CD4-positive, alpha-beta T cell (primary cell): ENCODE results near the gene HECTD1. TPM values are rescaled to one million over a fixed set of nuclear protein-coding genes. Genes with fewer than 3 reads are reported as not detected.

Source experiments
- ATAC-seq: fragments of 200-7000 bp; cut with Tn5 transposase; one replicate; pipeline ENCODE4 v1.10.0; 2022; ENCODE audit warnings: mild to moderate bottlenecking; ENCODE audit not compliant: poor library complexity
- CTCF ChIA-PET: fragments of 350-600 bp; sonication (Branson Sonifier 250); formaldehyde crosslinking; loops from one replicate; lab custom pipeline; 2021; ENCODE audit warnings: antibody characterized with exemption, inconsistent platforms; lab: Charles Lee
- POLR2A ChIA-PET: fragments of 350-600 bp; sonication (Branson Sonifier 250); formaldehyde crosslinking; loops from one replicate; lab custom pipeline; 2021; ENCODE audit warnings: antibody characterized with exemption, inconsistent platforms; lab: Charles Lee
- DNase-seq, 14 experiments: peaks; one replicate each; pipeline ENCODE4 v3.0.0-alpha.2; 2013 to 2020; ENCODE audit warnings: mixed read lengths in 2 of 14
- H3K27ac ChIP-seq, 2 donors: one replicate each; pipeline versions ENCODE4 v1.5.1 to v1.7.0; 2013; ENCODE audit warnings: low read length in 2 of 2, low read depth in 1 of 2, mild to moderate bottlenecking in 1 of 2
- H3K27me3 ChIP-seq, 2 experiments: 1 replicate in 1 of 2; 2 replicates in 1 of 2; pipeline versions ENCODE4 v1.6.1 to v1.7.0; 2013; ENCODE audit warnings: low read length in 2 of 2, control low read depth in 1 of 2, mild to moderate bottlenecking in 1 of 2, moderate library complexity in 1 of 2; ENCODE audit not compliant: insufficient read depth in 2 of 2, control insufficient read depth in 1 of 2
- H3K36me3 ChIP-seq: one replicate; pipeline ENCODE4 v1.6.1; 2013; ENCODE audit warnings: low read length, control low read depth; ENCODE audit not compliant: insufficient read depth
- H3K4me1 ChIP-seq: one replicate; pipeline ENCODE4 v1.6.1; 2013; ENCODE audit warnings: low read length, control low read depth; ENCODE audit not compliant: insufficient read depth
- H3K4me3 ChIP-seq: one replicate; pipeline ENCODE4 v1.5.1; 2013; ENCODE audit warnings: mild to moderate bottlenecking, low read length, moderate library complexity
- H3K9me3 ChIP-seq, 2 experiments: 1 replicate in 1 of 2; 2 replicates in 1 of 2; pipeline versions ENCODE4 v1.6.1 to v1.7.0; 2013; ENCODE audit warnings: low read length in 2 of 2, mild to moderate bottlenecking in 2 of 2, control low read depth in 1 of 2, moderate library complexity in 1 of 2; ENCODE audit not compliant: control insufficient read depth in 1 of 2, insufficient read depth in 1 of 2
- H3K27ac Mint-ChIP-seq: one replicate; pipeline ENCODE4 v1.8.0; 2020; ENCODE audit warnings: mixed read lengths
- H3K27me3 Mint-ChIP-seq: one replicate; pipeline ENCODE4 v1.8.0; 2021; ENCODE audit warnings: mixed read lengths
- H3K36me3 Mint-ChIP-seq: one replicate; pipeline ENCODE4 v1.8.0; 2021; ENCODE audit warnings: low read depth, mixed read lengths
- H3K4me1 Mint-ChIP-seq: one replicate; pipeline ENCODE4 v1.8.0; 2021; ENCODE audit warnings: low read depth, mixed read lengths
- H3K4me3 Mint-ChIP-seq: one replicate; pipeline ENCODE4 v1.8.0; 2020; ENCODE audit warnings: mild to moderate bottlenecking, mixed read lengths
- H3K9me3 Mint-ChIP-seq: one replicate; pipeline ENCODE4 v1.8.0; 2020; ENCODE audit warnings: mixed read lengths
- intact Hi-C, 2 experiments: fragments of 100-400 bp; cut with DNase I in 1 of 2; cut with micrococcal nuclease in 1 of 2; formaldehyde crosslinking; loops; one replicate each; pipeline versions ENCODE4 v1.15.1 to v1.9.0; 2023 to 2025; cut with DNase I, micrococcal nuclease
- total RNA-seq, 174 experiments: library from RNA in 2 of 174; stranded (reverse) in 2 of 174; gene quantifications; one replicate each; pipeline ENCODE4 v1.2.3 and lab custom pipeline; 2021 to 2026
- TF ChIP-seq, protein P1 (sequence below): fragments of 200-600 bp; IDR thresholded peaks from one replicate; pipeline ENCODE4 v1.8.0; 2022; ENCODE audit warnings: antibody characterized with exemption, mild to moderate bottlenecking

HECTD1 gene
- total RNA-seq, 2 experiments from 2014 or later: 162 to 168 TPM

DNA sequence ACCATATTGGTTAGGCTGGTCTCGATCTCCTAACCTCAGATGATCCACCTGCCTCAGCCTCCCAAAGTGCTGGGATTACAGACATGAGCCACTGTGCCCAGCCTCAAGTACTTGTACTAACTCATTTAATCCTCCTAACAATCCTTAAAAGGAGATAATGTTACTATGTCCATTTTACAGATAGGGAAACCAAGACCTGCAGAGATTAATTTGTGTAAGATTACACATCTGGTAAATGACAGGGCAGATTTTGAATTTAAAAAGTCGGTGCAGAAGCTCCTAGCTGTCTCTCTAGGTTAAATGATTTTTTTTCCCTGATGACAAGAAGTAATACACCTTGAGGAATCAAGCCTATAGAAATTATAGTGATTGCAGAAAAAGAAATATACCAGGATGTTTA is 13.7 kb upstream of the HECTD1 start:
- no peaks in the 10 kb centered on the region for H3K36me3 Mint-ChIP-seq
- no peak overlapping the region for H3K27ac Mint-ChIP-seq
- TF ChIP-seq, protein P1, sequence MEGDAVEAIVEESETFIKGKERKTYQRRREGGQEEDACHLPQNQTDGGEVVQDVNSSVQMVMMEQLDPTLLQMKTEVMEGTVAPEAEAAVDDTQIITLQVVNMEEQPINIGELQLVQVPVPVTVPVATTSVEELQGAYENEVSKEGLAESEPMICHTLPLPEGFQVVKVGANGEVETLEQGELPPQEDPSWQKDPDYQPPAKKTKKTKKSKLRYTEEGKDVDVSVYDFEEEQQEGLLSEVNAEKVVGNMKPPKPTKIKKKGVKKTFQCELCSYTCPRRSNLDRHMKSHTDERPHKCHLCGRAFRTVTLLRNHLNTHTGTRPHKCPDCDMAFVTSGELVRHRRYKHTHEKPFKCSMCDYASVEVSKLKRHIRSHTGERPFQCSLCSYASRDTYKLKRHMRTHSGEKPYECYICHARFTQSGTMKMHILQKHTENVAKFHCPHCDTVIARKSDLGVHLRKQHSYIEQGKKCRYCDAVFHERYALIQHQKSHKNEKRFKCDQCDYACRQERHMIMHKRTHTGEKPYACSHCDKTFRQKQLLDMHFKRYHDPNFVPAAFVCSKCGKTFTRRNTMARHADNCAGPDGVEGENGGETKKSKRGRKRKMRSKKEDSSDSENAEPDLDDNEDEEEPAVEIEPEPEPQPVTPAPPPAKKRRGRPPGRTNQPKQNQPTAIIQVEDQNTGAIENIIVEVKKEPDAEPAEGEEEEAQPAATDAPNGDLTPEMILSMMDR: no peak
- no peaks in the 10 kb centered on the region for H3K27me3 Mint-ChIP-seq
- Histone ChIP-seq H3K9me3 (peaks cover 0 to 5% of the 10 kb centered on the region in 2 experiments), H3K27ac (no peak overlapping the region), H3K36me3 (no peaks in the 10 kb centered on the region), H3K27me3 (no peaks in the 10 kb centered on the region), H3K4me1 (no peaks in the 10 kb centered on the region), H3K4me3 (no peak overlapping the region)
- H3K4me3 Mint-ChIP-seq: no peak overlapping the region
- no peaks in the 10 kb centered on the region for H3K9me3 Mint-ChIP-seq
- no peak for DNase-seq
- ATAC-seq: no peak
- ChIA-PET POLR2A (interaction anchor here (0.6 kb wide), 1 partner anchor 10 kb away, joined by 3 read pairs; no protein-coding TSS in a partner anchor), CTCF (no interaction called here)
- H3K4me1 Mint-ChIP-seq: no peaks in the 10 kb centered on the region
- intact Hi-C loops: no loop called here

DNA sequence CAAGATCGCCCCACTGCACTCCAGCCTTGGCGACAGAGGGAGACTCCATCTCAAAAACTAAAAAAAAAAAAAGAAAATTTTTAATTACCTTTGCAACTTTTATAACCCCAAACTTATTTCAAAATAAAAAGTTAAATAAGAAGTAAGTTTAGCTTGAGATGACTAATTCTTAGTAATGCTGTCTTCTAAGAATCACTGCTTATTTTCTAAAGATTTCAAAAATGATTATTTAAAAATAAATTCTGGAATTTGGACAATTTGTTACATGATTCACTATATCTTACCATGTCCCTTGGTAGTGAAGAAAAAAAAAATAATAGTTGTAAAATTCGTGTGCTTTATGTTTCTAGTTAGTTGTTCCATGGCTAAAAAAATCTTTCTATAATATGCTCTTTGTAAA is 11.6 kb upstream of the HECTD1 start:
- H3K9me3 Mint-ChIP-seq: no peaks in the 10 kb centered on the region
- POLR2A ChIA-PET: interaction anchor here (0.9 kb wide), 1 partner anchor 11 kb away, joined by 3 read pairs; no protein-coding TSS in a partner anchor
- intact Hi-C loops: no loop called here
- no peak overlapping the region for H3K4me3 Mint-ChIP-seq
- H3K9me3 ChIP-seq: no peaks in the 10 kb centered on the region
- no peak overlapping the region for H3K27ac Mint-ChIP-seq
- H3K4me1 ChIP-seq: no peaks in the 10 kb centered on the region
- H3K27me3 Mint-ChIP-seq: no peaks in the 10 kb centered on the region
- DNase-seq (no peak), ATAC-seq (no peak)
- H3K27ac ChIP-seq: no peak overlapping the region
- no peaks in the 10 kb centered on the region for H3K36me3 Mint-ChIP-seq
- TF ChIP-seq, protein P1: no peak
- H3K4me1 Mint-ChIP-seq: no peaks in the 10 kb centered on the region
- no peak overlapping the region for H3K4me3 ChIP-seq
- H3K36me3 ChIP-seq: no peaks in the 10 kb centered on the region
- H3K27me3 ChIP-seq: no peaks in the 10 kb centered on the region
- CTCF ChIA-PET: no interaction called here

DNA sequence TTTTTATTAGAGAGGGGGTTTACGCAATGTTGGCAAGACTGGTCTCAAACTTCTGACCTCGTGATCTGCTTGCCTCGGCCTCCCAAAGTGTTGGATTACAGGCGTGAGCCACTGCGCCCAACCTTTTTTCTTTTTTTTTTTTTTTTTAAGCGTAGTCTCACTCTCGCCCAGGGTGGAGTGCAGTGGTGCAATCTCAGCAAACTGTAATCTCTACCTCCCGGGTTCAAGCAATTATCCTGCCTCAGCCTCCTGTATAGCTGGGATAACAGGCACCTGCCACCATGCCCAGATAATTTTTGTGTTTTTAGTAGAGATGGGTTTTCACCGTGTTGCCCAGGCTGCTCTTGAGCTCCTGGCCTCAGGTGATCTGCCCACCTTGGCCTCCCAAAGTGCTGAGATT is 8.8 kb upstream of the HECTD1 start:
- DNase-seq: no peak
- no peak overlapping the region for H3K27ac ChIP-seq
- Mint-ChIP-seq H3K4me3 (no peak overlapping the region), H3K27me3 (no peaks in the 10 kb centered on the region), H3K9me3 (no peaks in the 10 kb centered on the region), H3K36me3 (no peaks in the 10 kb centered on the region), H3K27ac (no peak overlapping the region), H3K4me1 (peaks cover 4% of the 10 kb centered on the region)
- ATAC-seq: no peak
- no peaks in the 10 kb centered on the region for H3K4me1 ChIP-seq
- H3K4me3 ChIP-seq: no peak overlapping the region
- no peaks in the 10 kb centered on the region for H3K27me3 ChIP-seq
- CTCF ChIA-PET: no interaction called here
- H3K9me3 ChIP-seq: no peaks in the 10 kb centered on the region
- TF ChIP-seq, protein P1: no peak
- no peaks in the 10 kb centered on the region for H3K36me3 ChIP-seq
- POLR2A ChIA-PET: no interaction called here
- intact Hi-C loops: no loop called here
